Muscle layer of colon (tissue), 2 donors: ENCODE results near the gene DEFB129.

ENCODE experiments used
- H3K27ac ChIP-seq: one replicate; pipeline ENCODE4 v1.7.0; 2013; ENCODE audit warnings: low read depth, mild to moderate bottlenecking, low read length, moderate library complexity
- H3K27me3 ChIP-seq, 2 donors: one replicate each; pipeline ENCODE4 v1.7.0; 2013; ENCODE audit warnings: low read length in 2 of 2, mild to moderate bottlenecking in 2 of 2; ENCODE audit not compliant: insufficient read depth in 2 of 2, control insufficient read depth in 1 of 2
- H3K36me3 ChIP-seq: one replicate; pipeline ENCODE4 v1.7.0; 2013; ENCODE audit warnings: mild to moderate bottlenecking, low read length; ENCODE audit not compliant: insufficient read depth
- H3K4me1 ChIP-seq: one replicate; pipeline ENCODE4 v1.7.0; 2013; ENCODE audit warnings: mild to moderate bottlenecking, low read length; ENCODE audit not compliant: insufficient read depth
- H3K4me3 ChIP-seq, 2 donors: one replicate each; pipeline ENCODE4 v1.7.0; 2013; ENCODE audit warnings: low read length in 2 of 2, low read depth in 1 of 2, mild to moderate bottlenecking in 1 of 2, moderate library complexity in 1 of 2
- H3K9ac ChIP-seq: one replicate; pipeline ENCODE4 v1.7.0; 2013; ENCODE audit warnings: low read length
- H3K9me3 ChIP-seq: one replicate; pipeline ENCODE4 v1.7.0; 2013; ENCODE audit warnings: mild to moderate bottlenecking, low read length
- donor health status: abdominal sarcoma.
- donor health status: Adenocarcinoma of cecum.

Gene DEFB129

GRCh38 chr20:257419-257818 is 30.4 kb downstream of the DEFB129 start, which contains the start of gene DEFB132:
Gene DEFB132, plus strand, starts transcription at chr20:257724. Its CDS starts 55 bp downstream, at chr20:257779.
- Histone ChIP-seq H3K4me1 (no peaks in the 10 kb centered on the region), H3K36me3 (no peaks in the 10 kb centered on the region), H3K27ac (no peak within 1 kb of the TSS), H3K9ac (no peak within 1 kb of the TSS), H3K27me3 (no peaks in the 10 kb centered on the region), H3K4me3 (no peak within 1 kb of the TSS), H3K9me3 (no peaks in the 10 kb centered on the region)

GRCh38 chr20:258269-258858 is 31.3 kb downstream of the DEFB129 start:
- H3K27ac ChIP-seq: no peak overlapping the region
- H3K36me3 ChIP-seq: no peaks in the 10 kb centered on the region
- H3K4me1 ChIP-seq: no peaks in the 10 kb centered on the region
- no peak overlapping the region for H3K4me3 ChIP-seq
- no peak overlapping the region for H3K9ac ChIP-seq
- no peaks in the 10 kb centered on the region for H3K9me3 ChIP-seq
- no peaks in the 10 kb centered on the region for H3K27me3 ChIP-seq

GRCh38 chr20:258963-259362 is 31.9 kb downstream of the DEFB129 start:
- Histone ChIP-seq H3K27me3 (no peaks in the 10 kb centered on the region), H3K4me3 (no peak overlapping the region), H3K9me3 (no peaks in the 10 kb centered on the region), H3K36me3 (no peaks in the 10 kb centered on the region), H3K9ac (no peak overlapping the region), H3K27ac (no peak overlapping the region), H3K4me1 (no peaks in the 10 kb centered on the region)

GRCh38 chr20:259981-260380 is 32.9 kb downstream of the DEFB129 start:
- Histone ChIP-seq H3K27me3 (no peaks in the 10 kb centered on the region), H3K4me3 (no peak overlapping the region), H3K27ac (no peak overlapping the region)

GRCh38 chr20:263701-264100 is 36.6 kb downstream of the DEFB129 start:
- Histone ChIP-seq H3K4me3 (no peak overlapping the region), H3K27me3 (no peaks in the 10 kb centered on the region), H3K4me1 (peaks cover 5% of the 10 kb centered on the region), H3K9ac (no peak overlapping the region), H3K27ac (no peak overlapping the region), H3K36me3 (no peaks in the 10 kb centered on the region), H3K9me3 (no peaks in the 10 kb centered on the region)

More at GRCh38 chr20:259981-260380, 32.9 kb downstream of the DEFB129 start:
- Histone ChIP-seq H3K4me1 (no peaks in the 10 kb centered on the region), H3K9me3 (no peaks in the 10 kb centered on the region), H3K36me3 (no peaks in the 10 kb centered on the region), H3K9ac (no peak overlapping the region)

GRCh38 chr20:266596-267562 is 39.8 kb downstream of the DEFB129 start:
- Histone ChIP-seq H3K27me3 (no peaks in the 10 kb centered on the region), H3K27ac (no peak overlapping the region), H3K36me3 (no peaks in the 10 kb centered on the region), H3K4me3 (peak overlapping the region; percentile 54 to 75), H3K9me3 (no peaks in the 10 kb centered on the region), H3K4me1 (peaks cover 5% of the 10 kb centered on the region), H3K9ac (no peak overlapping the region)

- H3K9ac ChIP-seq: no peak overlapping the region
- H3K4me3 ChIP-seq: no peak overlapping the region
- H3K27me3 ChIP-seq: no peaks in the 10 kb centered on the region
- no peak overlapping the region for H3K27ac ChIP-seq
- H3K9me3 ChIP-seq: no peaks in the 10 kb centered on the region
- peaks cover 5% of the 10 kb centered on the region for H3K4me1 ChIP-seq
- peaks cover 1% of the 10 kb centered on the region for H3K36me3 ChIP-seq
These were observed 43.5 kb downstream of the DEFB129 start for GRCh38 chr20:270517-270916.

GRCh38 chr20:271069-271468 is 44.0 kb downstream of the DEFB129 start:
- Histone ChIP-seq H3K27me3 (no peaks in the 10 kb centered on the region), H3K9ac (no peak overlapping the region), H3K4me3 (no peak overlapping the region), H3K4me1 (peaks cover 5% of the 10 kb centered on the region), H3K9me3 (no peaks in the 10 kb centered on the region), H3K36me3 (peaks cover 7% of the 10 kb centered on the region), H3K27ac (no peak overlapping the region)

- no peaks in the 10 kb centered on the region for H3K27me3 ChIP-seq
- H3K36me3 ChIP-seq: peaks cover 10% of the 10 kb centered on the region
- no peak overlapping the region for H3K27ac ChIP-seq
- no peak overlapping the region for H3K4me3 ChIP-seq
- H3K9me3 ChIP-seq: no peaks in the 10 kb centered on the region
- no peak overlapping the region for H3K9ac ChIP-seq
- peaks cover 2% of the 10 kb centered on the region for H3K4me1 ChIP-seq
These were observed 44.5 kb downstream of the DEFB129 start for GRCh38 chr20:271528-271927.

- Histone ChIP-seq H3K36me3 (peaks cover 20% of the 10 kb centered on the region), H3K4me1 (no peaks in the 10 kb centered on the region), H3K9me3 (no peaks in the 10 kb centered on the region), H3K4me3 (no peak overlapping the region), H3K27me3 (no peaks in the 10 kb centered on the region), H3K27ac (no peak overlapping the region), H3K9ac (no peak overlapping the region)
These were observed 45.7 kb downstream of the DEFB129 start for GRCh38 chr20:272718-273117.

- Histone ChIP-seq H3K4me1 (no peaks in the 10 kb centered on the region), H3K9me3 (no peaks in the 10 kb centered on the region), H3K4me3 (no peak overlapping the region), H3K36me3 (peaks cover 24% of the 10 kb centered on the region), H3K9ac (no peak overlapping the region), H3K27ac (no peak overlapping the region), H3K27me3 (no peaks in the 10 kb centered on the region)
These were observed 46.8 kb downstream of the DEFB129 start for GRCh38 chr20:273884-274283.
